Activated CD8-positive, alpha-beta memory T cell treated with anti-CD3 and anti-CD28 coated beads for 1 hour (primary cell): ENCODE results near the gene DAGLA.

Experiments
- DNase-seq, 2 donors: peaks; one replicate each; pipeline ENCODE4 v3.0.0-alpha.2; 2020; ENCODE audit warnings: low read depth in 1 of 2; ENCODE audit errors: extremely low read depth in 1 of 2

Gene DAGLA

GRCh38 chr11:61775606-61776554 lies 95.7 kb downstream of the DAGLA start:
- no peak for DNase-seq

GRCh38 chr11:61776561-61777075 lies 96.4 kb downstream of the DAGLA start:
- peak in 1 of 2 donors; percentile 35 for DNase-seq

- DNase-seq = peak in 1 of 2 donors; percentile 45
Observed at GRCh38 chr11:61777234-61778090, 97.3 kb downstream of the DAGLA start.

- DNase-seq = no peak
Observed at GRCh38 chr11:61778357-61778886, 98.2 kb downstream of the DAGLA start.

GRCh38 chr11:61778920-61779650 lies 98.9 kb downstream of the DAGLA start:
- no peak for DNase-seq

- no peak for DNase-seq
Observed at GRCh38 chr11:61779666-61780525, 99.7 kb downstream of the DAGLA start.

- DNase-seq = no peak
Observed at GRCh38 chr11:61780581-61781162, 100.5 kb downstream of the DAGLA start.

- DNase-seq = no peak
Observed at GRCh38 chr11:61781585-61781984, 101.4 kb downstream of the DAGLA start.

GRCh38 chr11:61782299-61782698 lies 102.1 kb downstream of the DAGLA start:
- DNase-seq = no peak

- DNase-seq = no peak
Observed at GRCh38 chr11:61782841-61783240, 102.7 kb downstream of the DAGLA start.

GRCh38 chr11:61783717-61784505 lies 103.7 kb downstream of the DAGLA start:
- no peak for DNase-seq

GRCh38 chr11:61784506-61784805 lies 104.3 kb downstream of the DAGLA start:
- no peak for DNase-seq

- no peak for DNase-seq
Observed at GRCh38 chr11:61785837-61786402, 105.7 kb downstream of the DAGLA start.

GRCh38 chr11:61787928-61788491 lies 107.8 kb downstream of the DAGLA start:
- DNase-seq = no peak

GRCh38 chr11:61791737-61792309 lies 111.6 kb downstream of the DAGLA start:
- no peak for DNase-seq

GRCh38 chr11:61792310-61793082 lies 112.3 kb downstream of the DAGLA start, which contains the start of the genes FEN1 and TMEM258:
TSS of gene FEN1 (plus strand) at chr11:61792911. CDS start at chr11:61795362, 2,451 bp downstream.
TSS of gene TMEM258 (minus strand) at chr11:61792599. CDS start at chr11:61792558, 41 bp downstream.
- DNase-seq = peak; percentile 59 to 80
